GM19240 (cell line): ENCODE measurements around the gene CRHR1.

Experiments used
- DNase-seq: peaks from one replicate; pipeline ENCODE4 v3.0.0; 2011; ENCODE audit warnings: low spot score; ENCODE audit not compliant: insufficient read length

CRHR1 gene

DNA sequence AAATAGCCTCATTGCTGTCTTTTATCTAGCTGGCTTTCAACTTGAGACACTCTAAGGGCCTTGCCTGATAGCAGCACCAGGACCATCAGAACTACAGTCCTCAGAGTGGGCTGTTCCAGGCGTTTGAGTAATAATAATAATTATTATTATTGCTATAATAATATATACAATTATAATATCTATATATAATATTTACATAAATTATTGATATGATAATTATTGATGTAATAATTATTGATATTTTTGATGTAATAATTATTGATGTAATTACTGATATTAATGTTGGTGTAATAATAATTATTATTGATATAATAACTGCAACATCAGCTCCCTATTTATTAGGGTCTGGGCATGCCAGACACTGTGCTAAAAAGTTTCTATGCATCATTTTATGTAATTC lies 25.6 kb upstream of the CRHR1 start:
- DNase-seq, result no peak

- no peak for DNase-seq
Measured at GRCh38 chr17:45759761-45760160, 24.4 kb upstream of the CRHR1 start.

DNA sequence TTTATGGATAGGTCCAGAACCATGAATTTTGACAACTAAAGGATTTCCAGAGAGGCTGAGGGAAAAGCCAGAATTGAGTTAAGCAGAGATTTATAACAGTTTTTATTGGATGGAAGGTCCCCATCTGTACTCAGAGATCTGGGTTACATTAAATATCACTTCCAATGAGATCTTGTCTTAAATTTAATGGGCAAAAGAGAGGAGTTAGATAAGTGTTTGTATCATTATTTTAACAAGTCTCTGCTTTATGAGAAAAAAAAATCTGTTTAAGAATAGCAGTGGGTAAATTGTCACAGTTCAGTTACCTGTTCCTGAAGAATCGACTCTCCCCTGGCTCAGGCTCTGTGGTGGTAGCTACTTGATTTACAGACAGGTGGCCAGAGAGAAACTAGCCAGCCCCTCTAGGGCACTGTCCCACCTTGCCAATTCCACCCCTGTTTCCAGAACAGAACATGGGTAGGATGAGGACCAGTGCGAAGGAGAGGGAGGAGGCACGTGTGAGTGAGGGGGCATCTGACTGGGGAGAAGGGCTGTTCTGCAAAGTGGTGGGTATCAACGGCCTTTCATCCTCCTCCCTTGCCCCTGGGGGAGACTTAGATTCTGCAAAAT lies 22.1 kb upstream of the CRHR1 start:
- no peak for DNase-seq

DNA sequence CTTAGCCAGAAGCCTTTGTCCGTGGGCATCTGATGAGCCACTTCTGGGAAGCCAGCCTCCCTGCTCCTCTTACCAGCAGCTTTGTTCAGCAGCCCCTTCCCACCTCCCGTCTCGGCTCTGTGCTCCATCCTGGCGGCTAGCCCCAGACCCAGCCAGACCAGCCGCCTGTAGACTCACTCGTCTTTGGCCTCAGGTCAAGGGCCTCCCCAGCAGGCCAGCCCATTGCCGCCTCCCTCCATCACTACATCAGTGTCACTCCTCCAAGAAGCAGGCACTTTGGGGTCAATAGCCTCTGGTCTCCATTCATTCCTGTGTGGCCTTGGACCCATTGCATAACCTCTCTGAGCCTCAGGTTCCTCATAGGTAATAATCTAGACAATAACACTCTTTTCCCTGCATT lies 20.9 kb upstream of the CRHR1 start:
- no peak for DNase-seq

DNA sequence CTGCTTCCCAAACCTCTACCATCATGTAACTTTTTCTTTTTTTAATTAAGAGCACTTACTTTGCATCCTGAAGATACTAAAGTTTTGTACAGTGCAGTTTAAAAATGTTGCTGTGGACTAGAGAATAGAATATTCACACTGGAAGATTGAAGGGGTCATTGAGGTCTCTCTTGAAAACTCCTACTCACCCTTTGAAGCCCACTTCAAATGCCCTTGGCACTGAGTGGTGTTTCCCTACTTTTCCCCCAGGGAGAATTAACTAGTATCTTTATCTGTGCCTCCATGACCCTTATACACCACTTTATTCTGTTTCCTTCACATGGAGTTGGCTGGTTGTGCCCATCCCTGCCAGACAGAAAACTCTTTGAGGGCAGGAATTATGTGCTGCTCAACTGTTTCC lies 19.6 kb upstream of the CRHR1 start:
- DNase-seq, result no peak

- no peak for DNase-seq
Measured at GRCh38 chr17:45768000-45768399, 16.1 kb upstream of the CRHR1 start.

- no peak for DNase-seq
Measured at GRCh38 chr17:45770632-45771270, 13.4 kb upstream of the CRHR1 start.

GRCh38 chr17:45771271-45771959 lies 12.7 kb upstream of the CRHR1 start:
- no peak for DNase-seq

- DNase-seq, result no peak
Measured at GRCh38 chr17:45775148-45775547, 9.0 kb upstream of the CRHR1 start.

DNA sequence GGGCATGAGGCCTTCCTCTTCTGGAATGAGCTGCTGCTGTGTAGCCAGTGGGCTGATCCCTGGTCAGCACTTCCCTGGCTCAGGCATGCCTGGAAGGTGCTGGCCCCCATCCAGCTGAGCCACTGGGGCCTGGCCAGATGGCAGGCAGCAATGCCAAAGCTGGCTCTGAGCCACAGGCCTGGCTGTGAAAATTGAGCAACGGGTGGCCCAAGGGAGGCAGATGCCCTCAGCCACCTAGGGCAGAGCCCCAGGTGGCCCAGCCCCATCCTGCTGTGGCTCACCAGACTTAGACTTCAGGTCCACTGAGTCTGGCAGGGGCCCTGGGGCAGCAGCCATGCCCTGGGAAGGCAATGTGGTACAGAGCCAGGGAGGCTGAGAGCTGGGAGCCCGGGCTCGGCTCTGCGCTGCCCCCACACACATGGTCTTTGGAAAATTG lies 8.5 kb upstream of the CRHR1 start:
- DNase-seq, result no peak

GRCh38 chr17:45776896-45777295 lies 7.2 kb upstream of the CRHR1 start:
- no peak for DNase-seq

- no peak for DNase-seq
Measured at GRCh38 chr17:45777388-45777787, 6.7 kb upstream of the CRHR1 start.

DNA sequence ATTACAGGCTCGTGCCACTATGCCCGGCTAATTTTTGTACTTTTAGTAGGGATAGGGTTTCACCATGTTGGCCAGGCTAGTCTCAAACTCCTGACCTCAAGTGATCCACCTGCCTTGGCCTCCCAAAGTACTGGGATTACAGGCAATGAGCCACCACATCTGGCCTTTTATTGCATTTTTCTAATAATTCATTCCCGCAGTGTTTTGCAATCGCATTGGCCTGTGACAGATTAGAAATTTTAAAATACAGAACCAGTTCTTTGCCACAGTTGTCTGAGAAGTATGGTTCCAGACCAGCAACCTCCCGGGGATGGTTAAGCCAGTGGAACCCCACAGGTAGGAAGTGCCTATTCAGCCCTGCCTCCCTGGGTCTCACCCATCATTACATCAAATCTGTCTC lies 3.2 kb upstream of the CRHR1 start:
- DNase-seq, result no peak

GRCh38 chr17:45782889-45783592 lies 1.1 kb upstream of the CRHR1 start:
- DNase-seq, result no peak

DNA sequence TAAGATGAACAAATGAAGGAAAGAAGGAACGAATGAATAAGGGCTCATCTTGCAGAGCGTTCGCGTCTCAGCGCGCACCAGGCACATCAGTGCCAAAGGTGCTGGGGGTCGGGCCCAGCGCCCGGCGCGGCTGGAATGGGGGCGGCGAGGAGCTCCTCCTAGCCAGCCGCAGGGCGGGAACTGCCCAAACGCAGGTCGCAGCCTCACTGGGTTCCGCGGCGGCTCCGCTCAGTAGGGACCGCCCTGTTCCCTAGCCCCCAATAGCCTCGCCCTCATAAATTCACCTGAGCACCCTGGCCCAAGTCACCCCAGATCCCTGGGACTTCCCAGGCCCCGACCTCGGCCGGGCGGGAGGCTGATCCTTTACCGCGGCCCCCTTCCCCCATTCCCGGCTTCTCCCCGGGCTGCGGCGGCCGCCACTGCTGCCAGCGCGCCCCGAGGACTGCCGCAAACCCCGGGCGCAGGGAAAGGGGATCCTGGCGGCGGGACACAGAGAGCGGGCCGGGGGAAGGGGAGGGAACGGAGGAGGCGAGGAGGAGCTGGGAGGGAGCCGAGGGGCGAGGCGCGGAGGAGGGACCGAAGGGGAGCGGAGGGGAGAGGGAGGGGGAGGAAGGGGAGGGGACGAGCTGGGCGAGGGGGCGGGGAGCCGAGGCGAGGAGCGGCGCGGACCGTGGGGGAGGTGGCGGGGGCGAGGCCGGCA lies 377 bp upstream of the CRHR1 start:
- DNase-seq, result no peak

DNA sequence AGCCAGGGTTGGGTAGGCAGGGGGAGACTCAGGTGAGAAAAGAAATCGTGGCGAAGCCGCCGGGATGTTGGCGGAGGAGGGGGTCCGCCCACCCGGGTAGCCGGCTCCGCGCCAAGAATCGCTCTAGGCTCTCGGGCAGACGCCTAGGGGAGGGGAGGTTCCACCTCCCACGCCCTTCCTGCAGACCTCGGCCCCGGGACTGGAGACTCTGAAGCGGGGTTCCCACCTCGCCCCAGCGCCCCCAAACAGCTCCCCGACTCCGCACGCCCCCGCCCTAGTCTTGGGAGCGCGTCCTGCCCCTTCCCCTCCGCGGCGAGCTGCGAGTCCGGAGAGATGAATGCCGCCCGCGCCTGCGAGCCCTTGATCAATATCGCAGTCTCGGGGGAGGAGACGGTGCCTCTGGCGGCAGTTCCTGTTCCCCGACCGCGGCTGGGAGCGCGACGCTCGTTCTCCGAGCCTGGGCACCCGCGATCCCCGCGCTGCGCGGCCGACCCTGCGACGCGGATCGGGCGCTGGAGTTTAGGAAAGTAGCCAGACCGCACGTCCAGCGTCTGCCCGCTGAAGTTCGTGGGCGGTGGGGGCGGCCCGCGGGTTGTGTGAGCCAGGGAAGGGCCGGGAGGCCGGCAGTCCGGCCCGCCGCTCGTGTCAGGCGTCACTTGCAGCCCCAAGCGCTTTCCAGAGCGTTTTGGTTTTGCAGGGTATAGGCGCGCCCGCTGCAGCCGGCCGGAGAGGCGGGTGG lies 790 bp downstream of the CRHR1 start:
- DNase-seq, result no peak

- DNase-seq, result no peak
Measured at GRCh38 chr17:45785480-45786193, 1.5 kb downstream of the CRHR1 start.

GRCh38 chr17:45786349-45786748 lies 2.2 kb downstream of the CRHR1 start:
- no peak for DNase-seq

DNA sequence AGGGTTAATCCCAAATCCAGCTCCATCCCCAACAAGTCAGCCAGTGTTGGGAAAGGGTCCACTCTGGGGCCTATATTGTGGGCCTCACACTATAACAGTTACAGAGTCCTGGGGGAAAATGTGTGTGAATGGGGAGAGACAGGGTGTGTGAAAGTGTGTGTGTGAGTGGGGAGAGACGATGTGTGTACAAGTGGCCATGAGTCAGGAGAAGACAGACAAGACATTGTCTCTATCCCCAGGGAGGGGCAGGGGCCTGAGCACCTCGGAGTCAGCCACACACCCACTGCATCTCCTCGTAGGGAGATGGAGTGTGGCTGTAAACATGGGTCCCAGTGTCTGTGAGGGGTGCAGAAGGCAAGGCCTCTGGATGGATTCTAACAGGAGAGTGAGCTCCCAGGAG lies 2.9 kb downstream of the CRHR1 start:
- DNase-seq, result no peak

DNA sequence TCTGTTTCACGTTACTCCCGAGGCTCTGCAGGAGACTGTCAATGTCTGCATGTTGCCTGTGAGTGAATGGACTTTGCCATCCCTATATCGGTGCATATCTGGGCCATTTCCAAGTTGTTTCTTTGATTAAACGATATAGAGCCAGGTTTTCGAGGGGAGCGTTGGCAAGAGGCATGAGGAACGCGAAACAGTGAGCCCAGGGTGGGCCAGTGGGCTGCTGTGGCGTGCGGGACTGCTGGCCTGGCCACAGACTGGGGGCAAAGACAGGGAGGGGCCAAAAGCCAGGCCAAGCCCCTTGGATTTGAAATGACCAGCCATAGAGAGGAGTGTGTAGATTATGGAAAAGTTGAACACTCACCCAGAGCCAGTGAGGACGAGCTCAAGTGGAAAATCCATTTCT lies 3.5 kb downstream of the CRHR1 start:
- no peak for DNase-seq
